ENCODE data around the gene SYCE3. TPM values are rescaled to one million over a fixed set of nuclear protein-coding genes. Genes with fewer than 3 reads are reported as not detected.

The SYCE3 gene
- total and polyA plus RNA-seq, 9 of the 15 experiments (the other 6 are each of a cell fraction or from before 2014, with no cell fraction given): 0.56 TPM; not detected in 8

GRCh38 chr22:50548921-50549790, 13.6 kb downstream of the SYCE3 start:
- no TSS peak for BruUV-seq (replicated peaks)
- no peak for ATAC-seq
- no peaks in the 10 kb centered on the region for H4K20me1 ChIP-seq (replicated peaks; ENCODE audit: control insufficient read depth, insufficient read depth, low read length)
- no peak for FAIRE-seq
- 81% methylated on average over 28 of the region's 68 CpGs for WGBS (ENCODE audit: insufficient coverage, low coverage, missing lambda C conversion rate)
- no peak for DNase-seq (ENCODE audit: extremely low read depth in 1 of 4, low spot score in 3 of 4)
- ChIA-PET POLR2A (interaction anchor here (1.5 kb wide), 1 partner anchor 14 kb away, joined by 5 read pairs; the partner anchor contains the start of gene SYCE3), CTCF (ENCODE audit: low intra/inter-chr PET ratio) (no interaction called here)
- H3K9me1 ChIP-seq (ENCODE audit: control insufficient read depth, insufficient read depth, low read length): no peaks in the 10 kb centered on the region
- in situ Hi-C loops (cut with MboI) (no loop called here), intact Hi-C loops (cut with micrococcal nuclease) (no loop called here)
- H3K36me3 ChIP-seq (ENCODE audit: control insufficient read depth, insufficient read depth, low read length): no peaks in the 10 kb centered on the region
- no peaks in the 10 kb centered on the region for H3K79me2 ChIP-seq (ENCODE audit: control insufficient read depth, insufficient read depth, low read length)
- H3K9me3 ChIP-seq (replicated peaks; ENCODE audit: control insufficient read depth, insufficient read depth, low read depth, low read length): no peaks in the 10 kb centered on the region
- no peak overlapping the region for H3K4me2 ChIP-seq (ENCODE audit: insufficient read depth, low read length)
- H3K4me3 ChIP-seq: no peak overlapping the region
- peaks cover 0 to 11% of the 10 kb centered on the region in 2 experiments; a peak in 1 of 5 replicates for H3K27me3 ChIP-seq (ENCODE audit: control insufficient read depth in 2 of 2, insufficient read depth in 2 of 2, low read length in 2 of 2)
- no peak overlapping the region for H3K9ac ChIP-seq (ENCODE audit: insufficient read depth in 1 of 2, low read depth in 2 of 2, low read length in 2 of 2)
- H2AFZ ChIP-seq (ENCODE audit: low read depth, low read length): no peak overlapping the region
- TF ChIP-seq RBFOX2 (IDR thresholded peaks at IDR 0.05; ENCODE audit: low read depth, low read length) (peak; percentile 36; the same call in 1 of the 2 replicates), ZSCAN29 (IDR thresholded peaks at IDR 0.05) (no peak)
- peaks cover 0 to 38% of the 10 kb centered on the region in 2 experiments; a peak in 3 of 5 replicates for H3K4me1 ChIP-seq (replicated peaks in 1 of 2; ENCODE audit: control insufficient read depth in 2 of 2, insufficient read depth in 2 of 2, low read length in 2 of 2)
- H3K27ac ChIP-seq (ENCODE audit: extremely low read depth, low read depth, low read length): no peak overlapping the region

Measured in K562 (cell line).